A549 (cell line): ENCODE results near the gene PSME3IP1.

Experiments
- CEBPB ChIP-seq, 2 experiments: fragments of >200 bp in 1 of 2; sonication (Bioruptor Twin) in 1 of 2; formaldehyde crosslinking in 1 of 2; IDR thresholded peaks; 2 replicates each; pipeline ENCODE4 v1.6.1; 2012 to 2016
- CHD2 ChIP-seq: fragments of 150-350 bp; IDR thresholded peaks from 2 replicates; pipeline ENCODE4 v1.6.1; 2014; ENCODE audit warnings: low read length; ENCODE audit not compliant: partially characterized antibody
- ESRRA ChIP-seq: fragments of 150-350 bp; IDR thresholded peaks from 2 replicates; pipeline ENCODE4 v1.6.1; 2014; ENCODE audit warnings: mild to moderate bottlenecking, low read length, borderline replicate concordance
- JUN ChIP-seq, 2 experiments: fragments of >200 bp; sonication (Bioruptor Twin); formaldehyde crosslinking; IDR thresholded peaks; 2 replicates in 1 of 2; 3 replicates in 1 of 2; pipeline ENCODE4 v1.6.1; 2016 to 2017
- MAFK ChIP-seq: fragments of 450-650 bp; IDR thresholded peaks from 2 replicates; pipeline ENCODE4 v1.6.1; 2014; ENCODE audit not compliant: partially characterized antibody
- MAZ ChIP-seq: fragments of 150-350 bp; IDR thresholded peaks from 2 replicates; pipeline ENCODE4 v1.6.1; 2014; ENCODE audit warnings: antibody characterized with exemption, low read depth, low read length, borderline replicate concordance
- POLR2A ChIP-seq: IDR thresholded peaks from 2 replicates; pipeline ENCODE4 v1.6.1; 2012; ENCODE audit warnings: mild to moderate bottlenecking, low read length
- RNF2 ChIP-seq: fragments of 200-600 bp; sonication (generic); IDR thresholded peaks from 2 replicates; pipeline ENCODE4 v1.6.1; 2016; ENCODE audit warnings: low read depth, mild to moderate bottlenecking, antibody characterized with exemption, moderate library complexity, borderline replicate concordance
- TFCP2L1 ChIP-seq: fragments of 250-450 bp; sonication (Bioruptor Pico); IDR thresholded peaks from 2 replicates; pipeline ENCODE4 v1.5.0; 2021; ENCODE audit warnings: mild to moderate bottlenecking
- ZSCAN20 ChIP-seq: fragments of 250-450 bp; sonication (Bioruptor Pico); IDR thresholded peaks from 2 replicates; pipeline ENCODE4 v1.8.0; 2022; ENCODE audit warnings: mild to moderate bottlenecking, moderate library complexity
- TF ChIP-seq, protein P1 (sequence below): fragments of >200 bp; sonication (Bioruptor Twin); formaldehyde crosslinking; IDR thresholded peaks from 3 replicates; pipeline ENCODE4 v1.5.1; 2016
- TF ChIP-seq, protein P2 (sequence below): fragments of 450-650 bp; IDR thresholded peaks from 2 replicates; pipeline ENCODE4 v1.6.1; 2014; ENCODE audit warnings: antibody characterized with exemption
- TF ChIP-seq, protein P3 (sequence below): IDR thresholded peaks from 2 replicates; pipeline ENCODE4 v1.6.1; 2012

GRCh38 chr16:57231821-57232350, 46.0 kb upstream of the PSME3IP1 start:
- TF ChIP-seq, protein P1, sequence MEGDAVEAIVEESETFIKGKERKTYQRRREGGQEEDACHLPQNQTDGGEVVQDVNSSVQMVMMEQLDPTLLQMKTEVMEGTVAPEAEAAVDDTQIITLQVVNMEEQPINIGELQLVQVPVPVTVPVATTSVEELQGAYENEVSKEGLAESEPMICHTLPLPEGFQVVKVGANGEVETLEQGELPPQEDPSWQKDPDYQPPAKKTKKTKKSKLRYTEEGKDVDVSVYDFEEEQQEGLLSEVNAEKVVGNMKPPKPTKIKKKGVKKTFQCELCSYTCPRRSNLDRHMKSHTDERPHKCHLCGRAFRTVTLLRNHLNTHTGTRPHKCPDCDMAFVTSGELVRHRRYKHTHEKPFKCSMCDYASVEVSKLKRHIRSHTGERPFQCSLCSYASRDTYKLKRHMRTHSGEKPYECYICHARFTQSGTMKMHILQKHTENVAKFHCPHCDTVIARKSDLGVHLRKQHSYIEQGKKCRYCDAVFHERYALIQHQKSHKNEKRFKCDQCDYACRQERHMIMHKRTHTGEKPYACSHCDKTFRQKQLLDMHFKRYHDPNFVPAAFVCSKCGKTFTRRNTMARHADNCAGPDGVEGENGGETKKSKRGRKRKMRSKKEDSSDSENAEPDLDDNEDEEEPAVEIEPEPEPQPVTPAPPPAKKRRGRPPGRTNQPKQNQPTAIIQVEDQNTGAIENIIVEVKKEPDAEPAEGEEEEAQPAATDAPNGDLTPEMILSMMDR = no peak
- TF ChIP-seq RNF2 (no peak), CEBPB (IDR thresholded peaks at IDR 0.05) (no peak), ZSCAN20 (CRISPR knock-in tag) (no peak), ESRRA (no peak), JUN (IDR thresholded peaks at IDR 0.05) (no peak), POLR2A (no peak), MAZ (no peak), MAFK (no peak), CHD2 (no peak), TFCP2L1 (CRISPR knock-in tag) (no peak)
- TF ChIP-seq, protein P2, sequence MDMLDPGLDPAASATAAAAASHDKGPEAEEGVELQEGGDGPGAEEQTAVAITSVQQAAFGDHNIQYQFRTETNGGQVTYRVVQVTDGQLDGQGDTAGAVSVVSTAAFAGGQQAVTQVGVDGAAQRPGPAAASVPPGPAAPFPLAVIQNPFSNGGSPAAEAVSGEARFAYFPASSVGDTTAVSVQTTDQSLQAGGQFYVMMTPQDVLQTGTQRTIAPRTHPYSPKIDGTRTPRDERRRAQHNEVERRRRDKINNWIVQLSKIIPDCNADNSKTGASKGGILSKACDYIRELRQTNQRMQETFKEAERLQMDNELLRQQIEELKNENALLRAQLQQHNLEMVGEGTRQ = no peak
- TF ChIP-seq, protein P3, sequence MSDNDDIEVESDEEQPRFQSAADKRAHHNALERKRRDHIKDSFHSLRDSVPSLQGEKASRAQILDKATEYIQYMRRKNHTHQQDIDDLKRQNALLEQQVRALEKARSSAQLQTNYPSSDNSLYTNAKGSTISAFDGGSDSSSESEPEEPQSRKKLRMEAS = no peak
